ENCODE data around the gene YWHAH. TPM values are rescaled to one million over a fixed set of nuclear protein-coding genes. Genes with fewer than 3 reads are reported as not detected.
A peak's percentile ranks its signal among the peaks of the same experiment; 100 is the strongest.

YWHAH gene
- total RNA-seq, 1 experiment from 2014 or later, result 126 TPM

DNA sequence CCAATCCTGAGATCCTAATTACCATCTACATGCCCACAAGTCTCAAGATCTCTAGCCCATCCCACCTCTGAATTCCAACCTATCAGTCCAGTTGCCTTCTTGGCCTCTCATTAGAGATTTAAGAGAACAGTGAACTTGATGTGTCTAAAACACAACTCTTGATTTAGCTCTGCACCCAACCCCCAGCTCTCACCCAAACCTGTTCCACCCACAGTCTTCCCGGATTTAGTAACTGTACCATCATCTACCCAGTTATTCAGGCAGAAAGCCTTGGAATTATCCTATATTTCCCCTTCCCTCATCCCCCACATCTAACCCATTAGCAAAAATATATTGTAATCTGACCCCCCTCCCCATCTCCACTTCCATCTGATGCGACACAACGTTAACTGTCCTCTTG is 24.0 kb upstream of the YWHAH start:
- in situ Hi-C loops (cut with HindIII; ENCODE audit: low sequenced_read_pairs), result no loop called here
- no peak for DNase-seq (ENCODE audit: low spot score)

GRCh38 chr22:31921106-31921505 is 23.2 kb upstream of the YWHAH start:
- no peak for DNase-seq (ENCODE audit: low spot score)
- in situ Hi-C loops (cut with HindIII; ENCODE audit: low sequenced_read_pairs), result no loop called here

DNA sequence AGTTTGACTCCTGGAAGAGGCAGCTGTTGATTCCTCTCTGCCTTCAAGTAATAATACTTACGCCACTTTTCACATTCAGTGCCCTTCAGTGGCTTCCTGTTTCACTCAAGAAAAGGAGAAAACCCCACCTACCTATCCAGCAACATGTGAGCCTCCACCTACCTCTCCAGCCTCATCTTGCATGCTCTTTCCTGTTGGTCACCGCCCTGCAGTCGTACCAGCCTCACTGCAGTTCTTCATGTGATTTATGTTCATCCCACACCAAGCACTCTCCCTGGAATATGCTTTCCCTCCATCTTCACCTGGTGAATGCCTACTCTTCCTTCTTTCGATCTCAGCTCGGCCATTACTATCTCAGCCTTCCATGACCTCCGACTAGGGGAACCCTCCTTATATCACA is 21.8 kb upstream of the YWHAH start:
- no peak for DNase-seq (ENCODE audit: low spot score)
- in situ Hi-C loops (cut with HindIII; ENCODE audit: low sequenced_read_pairs), result no loop called here

DNA sequence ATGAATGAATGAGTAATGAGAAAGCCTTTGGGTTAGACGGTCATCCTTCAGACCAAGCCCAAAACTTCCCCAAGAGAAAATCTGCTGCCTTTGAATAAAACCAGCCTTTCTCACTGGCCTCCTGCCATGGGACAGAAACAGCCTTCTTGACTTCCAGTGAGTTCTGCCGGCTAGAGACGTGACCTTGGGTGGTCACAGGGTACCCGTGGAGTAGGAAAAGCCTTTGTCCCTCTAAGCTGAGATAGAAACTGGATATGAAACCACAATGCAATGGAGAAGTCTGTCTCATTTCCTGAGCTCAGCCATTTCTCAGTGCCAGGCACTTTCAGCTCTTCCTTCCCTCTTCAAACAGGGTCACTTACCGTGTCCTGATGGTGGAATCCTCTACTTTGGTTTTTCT is 21.2 kb upstream of the YWHAH start:
- no peak for DNase-seq (ENCODE audit: low spot score)
- in situ Hi-C loops (cut with HindIII; ENCODE audit: low sequenced_read_pairs), result no loop called here

DNA sequence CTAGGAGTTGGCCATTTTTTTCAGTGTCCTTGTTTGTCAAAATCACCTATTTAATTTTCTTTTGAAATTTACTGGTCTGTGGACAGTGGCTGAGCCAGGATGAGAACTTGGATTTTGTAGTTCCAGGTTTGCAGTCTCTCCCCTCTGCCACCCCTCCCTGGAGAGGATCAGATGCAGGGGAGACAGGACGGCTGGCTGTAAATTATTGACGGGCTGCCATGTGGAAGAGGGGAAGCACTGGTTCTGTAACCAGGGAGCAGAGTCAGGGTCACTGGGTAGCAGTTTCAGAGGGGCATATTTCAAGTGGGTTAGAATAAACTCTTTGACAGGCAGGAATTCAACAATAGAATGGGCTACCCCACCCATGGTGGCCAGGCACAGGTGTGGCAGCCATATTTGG is 20.6 kb upstream of the YWHAH start:
- in situ Hi-C loops (cut with HindIII; ENCODE audit: low sequenced_read_pairs), result no loop called here
- no peak for DNase-seq (ENCODE audit: low spot score)

GRCh38 chr22:31925056-31925455 is 19.3 kb upstream of the YWHAH start:
- in situ Hi-C loops (cut with HindIII; ENCODE audit: low sequenced_read_pairs), result no loop called here
- no peak for DNase-seq (ENCODE audit: low spot score)

GRCh38 chr22:31926024-31926423 is 18.3 kb upstream of the YWHAH start:
- DNase-seq (ENCODE audit: low spot score), result no peak
- in situ Hi-C loops (cut with HindIII; ENCODE audit: low sequenced_read_pairs), result no loop called here

GRCh38 chr22:31926969-31927368 is 17.4 kb upstream of the YWHAH start:
- in situ Hi-C loops (cut with HindIII; ENCODE audit: low sequenced_read_pairs), result no loop called here
- peak; percentile 98 for DNase-seq (ENCODE audit: low spot score)

DNA sequence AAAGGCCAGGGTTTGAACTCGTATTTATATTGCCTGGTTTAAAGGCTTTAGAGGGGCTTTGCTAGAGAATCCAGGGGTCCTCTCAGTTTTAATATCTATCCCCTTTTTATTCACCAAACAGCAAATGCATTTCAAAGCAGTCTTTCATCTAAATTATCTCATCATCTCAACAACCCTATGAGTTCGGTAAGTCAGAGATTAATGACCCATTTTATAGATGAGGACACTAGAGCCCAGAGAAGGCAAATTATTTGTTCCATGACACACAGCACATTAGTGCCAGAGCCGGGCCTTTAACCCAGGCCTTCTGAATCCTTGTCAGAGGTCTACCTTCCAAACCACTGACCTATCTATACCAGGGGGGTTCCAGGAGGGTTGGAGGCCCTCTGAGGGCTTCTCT is 16.8 kb upstream of the YWHAH start:
- in situ Hi-C loops (cut with HindIII; ENCODE audit: low sequenced_read_pairs), result no loop called here
- DNase-seq (ENCODE audit: low spot score), result no peak

DNA sequence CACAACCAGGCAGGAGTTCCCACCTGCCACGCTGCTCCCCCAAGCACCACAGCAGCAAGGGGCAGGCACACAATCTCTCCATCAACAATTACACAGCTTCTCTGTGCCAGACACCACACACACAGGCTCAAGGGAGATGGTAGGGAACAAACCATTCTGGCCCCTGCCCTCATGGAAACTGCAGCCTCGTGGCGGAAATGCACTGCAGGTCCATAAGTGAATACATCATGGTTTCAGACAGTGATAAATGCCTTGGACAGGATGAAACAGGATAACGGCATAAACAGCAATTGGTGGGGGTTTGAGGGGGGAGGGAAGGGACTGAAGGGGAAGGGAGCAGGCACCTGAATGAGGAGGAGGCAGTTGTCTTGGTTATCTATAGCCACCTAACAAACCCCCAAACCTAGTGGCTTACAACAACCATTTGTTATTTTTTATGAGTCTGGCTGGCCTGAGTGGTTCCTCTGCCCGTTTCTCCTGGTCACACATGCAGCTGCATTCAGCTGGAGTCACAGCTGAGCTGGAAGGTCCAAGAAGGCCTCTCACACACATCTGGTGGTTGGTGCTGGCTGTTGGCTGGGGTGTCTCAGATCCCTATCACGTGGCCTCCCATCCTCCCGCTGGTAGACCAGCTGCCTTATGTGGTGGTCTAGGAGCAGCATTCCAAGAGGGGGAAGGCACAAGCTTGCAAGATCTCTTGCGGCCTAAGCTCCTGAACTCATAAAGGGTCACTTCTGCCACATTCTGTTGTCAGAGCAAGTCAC is 15.0 kb upstream of the YWHAH start:
- in situ Hi-C loops (cut with HindIII; ENCODE audit: low sequenced_read_pairs), result no loop called here
- DNase-seq (ENCODE audit: low spot score), result no peak

- no peak for DNase-seq (ENCODE audit: low spot score)
- in situ Hi-C loops (cut with HindIII; ENCODE audit: low sequenced_read_pairs), result no loop called here
Measured at GRCh38 chr22:31932863-31933262, 11.5 kb upstream of the YWHAH start.

GRCh38 chr22:31933406-31933805 is 10.9 kb upstream of the YWHAH start:
- in situ Hi-C loops (cut with HindIII; ENCODE audit: low sequenced_read_pairs), result no loop called here
- DNase-seq (ENCODE audit: low spot score), result no peak

- DNase-seq (ENCODE audit: low spot score), result no peak
- in situ Hi-C loops (cut with HindIII; ENCODE audit: low sequenced_read_pairs), result no loop called here
Measured at GRCh38 chr22:31933816-31934482, 10.4 kb upstream of the YWHAH start.

DNA sequence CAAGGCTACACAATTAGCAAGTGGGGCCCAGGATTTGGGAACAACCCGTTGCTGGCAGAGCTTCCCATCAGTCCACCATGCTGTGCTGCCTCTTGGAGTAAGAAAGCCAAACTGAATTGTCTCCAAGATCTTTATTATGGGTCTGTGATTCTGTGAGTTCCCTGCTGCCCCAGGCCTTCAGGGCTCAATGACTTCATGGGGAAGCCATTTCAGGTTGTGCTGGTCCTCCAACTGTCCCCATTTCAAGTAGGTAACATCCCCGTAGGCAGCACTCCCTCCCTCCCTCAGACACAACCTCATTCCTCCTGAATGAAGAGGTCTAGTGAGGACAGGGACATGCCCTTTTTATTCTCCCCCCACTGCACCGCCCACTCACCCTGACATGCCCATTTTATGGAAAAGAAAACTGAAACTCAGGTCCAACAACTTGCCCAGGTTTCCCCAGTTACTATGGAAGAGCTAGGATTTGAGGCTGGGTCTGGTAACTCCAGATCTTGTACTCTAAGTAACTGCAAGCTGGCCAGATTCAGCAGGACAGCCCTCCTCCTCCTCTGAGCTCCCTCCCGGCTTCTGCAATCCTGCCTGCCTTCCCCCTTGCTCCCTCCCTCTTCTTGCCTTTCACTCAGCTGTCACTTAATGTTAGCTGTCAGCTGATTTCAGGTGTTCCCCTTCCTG is 8.2 kb upstream of the YWHAH start:
- in situ Hi-C loops (cut with HindIII; ENCODE audit: low sequenced_read_pairs), result no loop called here
- DNase-seq (ENCODE audit: low spot score), result peak; percentile 26

DNA sequence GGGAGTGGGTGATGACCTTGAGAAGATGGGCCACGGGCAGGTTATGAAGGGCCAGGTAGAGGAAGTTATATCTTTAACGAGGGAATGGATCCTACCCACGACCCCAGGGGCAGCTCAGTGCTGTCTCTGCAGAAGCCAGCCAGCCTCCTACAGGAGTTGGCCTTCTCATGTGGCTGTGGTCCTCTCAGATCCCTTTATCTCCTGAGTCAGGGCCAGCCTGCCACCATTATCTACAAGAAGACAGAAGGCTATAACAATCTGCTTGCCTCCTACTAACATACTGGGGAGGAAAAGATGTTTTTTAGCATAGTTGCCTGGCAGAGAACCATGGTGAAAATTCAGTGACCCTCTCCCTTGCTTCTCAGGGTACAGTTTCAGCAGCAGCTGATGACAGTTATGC is 7.0 kb upstream of the YWHAH start:
- DNase-seq (ENCODE audit: low spot score), result no peak
- in situ Hi-C loops (cut with HindIII; ENCODE audit: low sequenced_read_pairs), result no loop called here

- in situ Hi-C loops (cut with HindIII; ENCODE audit: low sequenced_read_pairs), result no loop called here
Measured at GRCh38 chr22:31938296-31938695, 6.0 kb upstream of the YWHAH start.

GRCh38 chr22:31940506-31940905 is 3.8 kb upstream of the YWHAH start:
- no peak for DNase-seq (ENCODE audit: low spot score)
- in situ Hi-C loops (cut with HindIII; ENCODE audit: low sequenced_read_pairs), result no loop called here

More at GRCh38 chr22:31938296-31938695, 6.0 kb upstream of the YWHAH start:
- peak; percentile 40 for DNase-seq (ENCODE audit: low spot score)

GRCh38 chr22:31942091-31942490 is 2.2 kb upstream of the YWHAH start:
- no peak for DNase-seq (ENCODE audit: low spot score)
- in situ Hi-C loops (cut with HindIII; ENCODE audit: low sequenced_read_pairs), result no loop called here

DNA sequence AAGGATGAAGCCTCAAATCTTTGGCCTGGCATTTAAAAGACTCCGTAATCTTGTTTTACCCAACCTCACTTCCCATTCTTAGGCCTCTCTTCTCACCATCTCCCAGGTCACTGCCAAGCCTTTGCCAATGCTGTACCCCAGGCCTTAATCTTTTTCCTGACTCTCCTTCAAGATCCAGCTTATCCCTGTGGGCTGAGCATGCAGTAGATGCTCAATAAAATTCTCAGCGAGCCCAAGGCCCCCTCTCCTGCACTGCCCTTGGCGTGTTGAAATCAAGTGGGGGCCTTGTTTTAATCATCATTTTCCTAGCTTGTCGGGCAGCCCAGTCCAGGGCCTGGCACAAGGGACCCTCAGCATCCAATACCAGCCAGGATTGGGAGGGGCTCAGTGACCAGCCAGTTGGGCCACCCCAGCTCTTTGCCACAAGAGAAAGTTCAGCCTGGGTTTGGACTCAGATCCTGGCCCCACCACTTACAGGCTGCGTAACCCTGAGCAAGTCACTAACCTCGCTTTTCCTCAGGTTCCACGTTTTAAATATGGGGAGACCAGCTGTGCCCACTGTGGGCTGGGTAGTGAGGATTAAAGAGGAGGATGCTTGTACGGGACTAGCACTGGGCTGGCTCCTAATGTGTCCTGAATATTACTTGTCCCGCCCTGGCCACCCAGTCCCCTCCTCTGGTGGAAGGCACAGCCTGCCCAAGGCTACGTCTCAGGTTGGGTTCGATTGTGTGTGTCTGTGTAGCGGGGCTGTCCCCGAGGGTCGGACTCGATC is 943 bp upstream of the YWHAH start:
- in situ Hi-C loops (cut with HindIII; ENCODE audit: low sequenced_read_pairs), result no loop called here

More for the DNA sequence above, 943 bp upstream of the YWHAH start:
- no peak for DNase-seq (ENCODE audit: low spot score)
